ENCODE measurements around the gene ADAMTSL5. TPM values are rescaled to one million over a fixed set of nuclear protein-coding genes. Genes with fewer than 3 reads are reported as not detected.

ADAMTSL5 gene
- total RNA-seq, 5 donors from 2014 or later (not counting 1 experiment from before 2014, with no cell fraction given), result 5.7 to 7.9 (median 6.9) TPM

GRCh38 chr19:1555487-1556389 lies 42.9 kb upstream of the ADAMTSL5 start:
- peaks cover 0 to 3% (median 0%) of the 10 kb centered on the region in 3 donors for H3K4me1 Mint-ChIP-seq
- no peaks in the 10 kb centered on the region for H3K9me3 Mint-ChIP-seq
- ATAC-seq (replicated peaks in 1 of 4), result no peak
- no peaks in the 10 kb centered on the region for H3K36me3 Mint-ChIP-seq
- H3K4me1 ChIP-seq (ENCODE audit: control insufficient read depth in 1 of 2, extremely low read depth in 1 of 2, insufficient read depth in 2 of 2, low read length in 2 of 2), result peaks cover 0 to 3% of the 10 kb centered on the region in 2 experiments
- ChIA-PET POLR2A (no interaction called here), CTCF (no interaction called here)
- H3K36me3 ChIP-seq (ENCODE audit: control insufficient read depth in 2 of 2, extremely low read depth in 1 of 2, insufficient read depth in 1 of 2, low read length in 1 of 2), result no peaks in the 10 kb centered on the region
- no peak overlapping the region for H3K4me3 ChIP-seq (ENCODE audit: control insufficient read depth in 1 of 2, extremely low read depth in 1 of 2, low read length in 1 of 2)
- 98% methylated on average over 82 of the region's 121 CpGs for WGBS (ENCODE audit: insufficient coverage)
- H3K27me3 ChIP-seq (replicated peaks in 1 of 2; ENCODE audit: control insufficient read depth in 2 of 2, extremely low read depth in 1 of 2, insufficient read depth in 2 of 2, low read length in 1 of 2), result peaks cover 0 to 23% of the 10 kb centered on the region in 2 experiments
- H3K27ac ChIP-seq (ENCODE audit: low read length), result no peak overlapping the region
- H3K9me3 ChIP-seq, result no peaks in the 10 kb centered on the region
- no peak for DNase-seq
- H3K27ac Mint-ChIP-seq, result no peak overlapping the region
- H3K27me3 Mint-ChIP-seq, result peaks cover 9 to 12% of the 10 kb centered on the region in 2 donors
- H3K4me3 Mint-ChIP-seq, result no peak overlapping the region

GRCh38 chr19:1554968-1555367 lies 42.1 kb upstream of the ADAMTSL5 start:
- no peaks in the 10 kb centered on the region for H3K4me1 Mint-ChIP-seq
- peaks cover 0 to 28% of the 10 kb centered on the region in 2 experiments for H3K27me3 ChIP-seq (replicated peaks in 1 of 2; ENCODE audit: control insufficient read depth in 2 of 2, extremely low read depth in 1 of 2, insufficient read depth in 2 of 2, low read length in 1 of 2)
- H3K4me3 ChIP-seq (ENCODE audit: control insufficient read depth in 1 of 2, extremely low read depth in 1 of 2, low read length in 1 of 2), result no peak overlapping the region
- ChIA-PET POLR2A (no interaction called here), CTCF (no interaction called here)
- 96% methylated on average over 11 of the region's 24 CpGs for WGBS (ENCODE audit: insufficient coverage)
- H3K27me3 Mint-ChIP-seq, result peaks cover 9 to 12% of the 10 kb centered on the region in 2 donors
- H3K36me3 ChIP-seq (ENCODE audit: control insufficient read depth in 2 of 2, extremely low read depth in 1 of 2, insufficient read depth in 1 of 2, low read length in 1 of 2), result no peaks in the 10 kb centered on the region
- no peak for DNase-seq
- no peaks in the 10 kb centered on the region for H3K36me3 Mint-ChIP-seq
- ATAC-seq (replicated peaks in 1 of 4), result no peak
- no peak overlapping the region for H3K27ac ChIP-seq (ENCODE audit: low read length)
- no peaks in the 10 kb centered on the region for H3K9me3 ChIP-seq
- no peaks in the 10 kb centered on the region for H3K9me3 Mint-ChIP-seq
- no peak overlapping the region for H3K4me3 Mint-ChIP-seq
- no peak overlapping the region for H3K27ac Mint-ChIP-seq
- no peaks in the 10 kb centered on the region for H3K4me1 ChIP-seq (ENCODE audit: control insufficient read depth in 1 of 2, extremely low read depth in 1 of 2, insufficient read depth in 2 of 2, low read length in 2 of 2)

- Mint-ChIP-seq H3K36me3 (no peaks in the 10 kb centered on the region), H3K27ac (no peak overlapping the region), H3K9me3 (no peaks in the 10 kb centered on the region), H3K4me1 (no peaks in the 10 kb centered on the region), H3K4me3 (no peak overlapping the region), H3K27me3 (peaks cover 13 to 14% of the 10 kb centered on the region in 2 donors)
- POLR2A ChIA-PET, result no interaction called here
- DNase-seq, result no peak
- CTCF ChIA-PET, result interaction anchor here in 1 of 2 donors (0.6 kb wide), 1 partner anchor 49 kb away, joined by 5 read pairs; no protein-coding TSS in a partner anchor
- no peak overlapping the region for H3K4me3 ChIP-seq (ENCODE audit: control insufficient read depth in 1 of 2, extremely low read depth in 1 of 2, low read length in 1 of 2)
- H3K36me3 ChIP-seq (ENCODE audit: control insufficient read depth in 2 of 2, extremely low read depth in 1 of 2, insufficient read depth in 1 of 2, low read length in 1 of 2), result no peaks in the 10 kb centered on the region
- no peaks in the 10 kb centered on the region for H3K9me3 ChIP-seq
- no peak for ATAC-seq (replicated peaks in 1 of 4)
- WGBS (ENCODE audit: insufficient coverage), result 85% methylated on average over 4 of the region's 10 CpGs
- H3K27me3 ChIP-seq (replicated peaks in 1 of 2; ENCODE audit: control insufficient read depth in 2 of 2, extremely low read depth in 1 of 2, insufficient read depth in 2 of 2, low read length in 1 of 2), result peaks cover 0 to 28% of the 10 kb centered on the region in 2 experiments
- H3K4me1 ChIP-seq (ENCODE audit: control insufficient read depth in 1 of 2, extremely low read depth in 1 of 2, insufficient read depth in 2 of 2, low read length in 2 of 2), result no peaks in the 10 kb centered on the region
- no peak overlapping the region for H3K27ac ChIP-seq (ENCODE audit: low read length)
Observed at GRCh38 chr19:1553415-1553814, 40.6 kb upstream of the ADAMTSL5 start.

- no peaks in the 10 kb centered on the region for H3K4me1 Mint-ChIP-seq
- 80% methylated on average over 10 of the region's 17 CpGs for WGBS (ENCODE audit: insufficient coverage)
- DNase-seq, result no peak
Observed at GRCh38 chr19:1551068-1552040, 38.5 kb upstream of the ADAMTSL5 start.

GRCh38 chr19:1549332-1549945 lies 36.6 kb upstream of the ADAMTSL5 start:
- WGBS (ENCODE audit: insufficient coverage), result 76% methylated on average over 4 of the region's 4 CpGs
- no peak overlapping the region for H3K27ac Mint-ChIP-seq
- peaks cover 16 to 31% of the 10 kb centered on the region in 2 donors for H3K27me3 Mint-ChIP-seq
- CTCF ChIA-PET, result no interaction called here
- Histone ChIP-seq H3K4me3 (ENCODE audit: control insufficient read depth in 1 of 2, extremely low read depth in 1 of 2, low read length in 1 of 2) (no peak overlapping the region), H3K9me3 (no peaks in the 10 kb centered on the region), H3K4me1 (ENCODE audit: control insufficient read depth in 1 of 2, extremely low read depth in 1 of 2, insufficient read depth in 2 of 2, low read length in 2 of 2) (peaks cover 0 to 7% of the 10 kb centered on the region in 2 experiments), H3K36me3 (ENCODE audit: control insufficient read depth in 2 of 2, extremely low read depth in 1 of 2, insufficient read depth in 1 of 2, low read length in 1 of 2) (no peaks in the 10 kb centered on the region), H3K27me3 (replicated peaks in 1 of 2; ENCODE audit: control insufficient read depth in 2 of 2, extremely low read depth in 1 of 2, insufficient read depth in 2 of 2, low read length in 1 of 2) (peaks cover 0 to 52% of the 10 kb centered on the region in 2 experiments), H3K27ac (ENCODE audit: low read length) (no peak overlapping the region)
- POLR2A ChIA-PET, result no interaction called here
- no peaks in the 10 kb centered on the region for H3K9me3 Mint-ChIP-seq
- DNase-seq (no peak), ATAC-seq (replicated peaks in 1 of 4) (no peak)
- peaks cover 3 to 5% (median 4%) of the 10 kb centered on the region in 3 donors for H3K4me1 Mint-ChIP-seq
- H3K36me3 Mint-ChIP-seq, result no peaks in the 10 kb centered on the region
- H3K4me3 Mint-ChIP-seq, result no peak overlapping the region

More at GRCh38 chr19:1551068-1552040, 38.5 kb upstream of the ADAMTSL5 start:
- Histone ChIP-seq H3K36me3 (ENCODE audit: control insufficient read depth in 2 of 2, extremely low read depth in 1 of 2, insufficient read depth in 1 of 2, low read length in 1 of 2) (no peaks in the 10 kb centered on the region), H3K4me3 (ENCODE audit: control insufficient read depth in 1 of 2, extremely low read depth in 1 of 2, low read length in 1 of 2) (no peak overlapping the region), H3K27ac (ENCODE audit: low read length) (no peak overlapping the region), H3K27me3 (replicated peaks in 1 of 2; ENCODE audit: control insufficient read depth in 2 of 2, extremely low read depth in 1 of 2, insufficient read depth in 2 of 2, low read length in 1 of 2) (peaks cover 0 to 38% of the 10 kb centered on the region in 2 experiments), H3K9me3 (no peaks in the 10 kb centered on the region), H3K4me1 (ENCODE audit: control insufficient read depth in 1 of 2, extremely low read depth in 1 of 2, insufficient read depth in 2 of 2, low read length in 2 of 2) (peaks cover 0 to 2% of the 10 kb centered on the region in 2 experiments)
- no peak for ATAC-seq (replicated peaks in 1 of 4)
- H3K9me3 Mint-ChIP-seq, result no peaks in the 10 kb centered on the region
- no peak overlapping the region for H3K4me3 Mint-ChIP-seq
- H3K36me3 Mint-ChIP-seq, result no peaks in the 10 kb centered on the region
- POLR2A ChIA-PET, result no interaction called here
- CTCF ChIA-PET, result interaction anchor here in 1 of 2 donors (0.7 kb wide), 1 partner anchor 15 kb away, joined by 4 read pairs; no protein-coding TSS in a partner anchor
- H3K27me3 Mint-ChIP-seq, result peaks cover 16 to 21% of the 10 kb centered on the region in 2 donors
- H3K27ac Mint-ChIP-seq, result no peak overlapping the region
